Measurements from ENCODE around the gene IL1R1. TPM values are rescaled to one million over a fixed set of nuclear protein-coding genes. Genes with fewer than 3 reads are reported as not detected.

Gene IL1R1
- total RNA-seq, 1 experiment from 2014 or later, result 0.39 TPM

DNA sequence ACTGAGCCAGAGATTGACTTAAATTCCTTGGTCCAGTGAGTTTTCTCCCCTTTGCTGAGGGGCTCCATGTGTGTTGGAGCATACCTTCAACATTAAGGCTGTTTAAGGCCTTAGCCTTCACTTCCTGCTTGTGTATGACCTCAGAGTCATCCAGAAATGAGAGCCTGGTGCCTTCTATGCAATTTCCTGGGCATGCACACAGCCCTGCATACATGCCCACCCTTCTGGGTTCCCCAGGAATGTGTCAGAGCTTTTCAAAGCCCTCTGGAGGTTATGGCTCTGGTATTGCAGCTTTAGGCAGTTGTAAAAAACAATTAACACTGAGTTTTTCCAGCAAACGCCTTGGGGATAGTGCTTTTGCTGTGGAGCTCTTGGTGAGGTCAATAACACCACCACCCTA lies 16.7 kb downstream of the IL1R1 start:
- Histone ChIP-seq H4K8ac (replicated peaks; ENCODE audit: insufficient read length, low read depth, low read length) (no peak overlapping the region), H3T11ph (ENCODE audit: low read length) (no peak overlapping the region), H2BK12ac (ENCODE audit: insufficient read length, low read depth, low read length) (no peak overlapping the region), H3K14ac (ENCODE audit: insufficient read depth, low read length) (no peak overlapping the region), H3K79me1 (ENCODE audit: insufficient read depth, low read depth, low read length, poor library complexity, severe bottlenecking) (no peaks in the 10 kb centered on the region), H4K5ac (ENCODE audit: insufficient read length, low read depth, low read length) (no peak overlapping the region), H2BK15ac (ENCODE audit: low read depth, low read length) (no peak overlapping the region), H3K27me3 (ENCODE audit: insufficient read depth, low read length) (no peaks in the 10 kb centered on the region), H4K91ac (ENCODE audit: insufficient read length, low read depth, low read length) (no peak overlapping the region), H2AK5ac (ENCODE audit: insufficient read length, low read length) (no peak overlapping the region), H4K20me1 (ENCODE audit: control insufficient read depth, insufficient read depth, insufficient read length) (no peaks in the 10 kb centered on the region), H2AFZ (ENCODE audit: low read length) (no peak overlapping the region), H2BK5ac (ENCODE audit: insufficient read length, low read length) (no peak overlapping the region), H3K4me1 (ENCODE audit: insufficient read depth, low read length) (no peaks in the 10 kb centered on the region), H3K23ac (ENCODE audit: insufficient read length, low read depth, low read length) (no peak overlapping the region), H3K9ac (ENCODE audit: extremely low read depth, insufficient read length, low read length) (no peak overlapping the region), H2BK120ac (ENCODE audit: low read depth, low read length, poor library complexity, severe bottlenecking) (no peak overlapping the region), H2BK20ac (ENCODE audit: low read depth, low read length, poor library complexity, severe bottlenecking) (no peak overlapping the region), H3K79me2 (ENCODE audit: insufficient read depth, low read length) (no peaks in the 10 kb centered on the region), H3K23me2 (ENCODE audit: insufficient read length, low read depth, low read length, poor library complexity, severe bottlenecking) (no peaks in the 10 kb centered on the region), H3K18ac (ENCODE audit: insufficient read length, low read depth, low read length) (no peak overlapping the region), H3K4ac (ENCODE audit: low read depth, low read length) (no peak overlapping the region), H3K56ac (ENCODE audit: insufficient read length, low read depth, low read length) (no peak overlapping the region), H3K9me3 (ENCODE audit: control insufficient read depth, low read depth, low read length) (no peaks in the 10 kb centered on the region), H3K27ac (ENCODE audit: insufficient read length, low read depth, low read length) (no peak overlapping the region), H3K4me2 (ENCODE audit: insufficient read depth, insufficient read length, low read length) (no peak overlapping the region)
- no CpG with 5 or more reads among the region's 1 CpG for WGBS (ENCODE audit: extremely low coverage, insufficient read length, low lambda C conversion rate)
- TF ChIP-seq, protein P1, sequence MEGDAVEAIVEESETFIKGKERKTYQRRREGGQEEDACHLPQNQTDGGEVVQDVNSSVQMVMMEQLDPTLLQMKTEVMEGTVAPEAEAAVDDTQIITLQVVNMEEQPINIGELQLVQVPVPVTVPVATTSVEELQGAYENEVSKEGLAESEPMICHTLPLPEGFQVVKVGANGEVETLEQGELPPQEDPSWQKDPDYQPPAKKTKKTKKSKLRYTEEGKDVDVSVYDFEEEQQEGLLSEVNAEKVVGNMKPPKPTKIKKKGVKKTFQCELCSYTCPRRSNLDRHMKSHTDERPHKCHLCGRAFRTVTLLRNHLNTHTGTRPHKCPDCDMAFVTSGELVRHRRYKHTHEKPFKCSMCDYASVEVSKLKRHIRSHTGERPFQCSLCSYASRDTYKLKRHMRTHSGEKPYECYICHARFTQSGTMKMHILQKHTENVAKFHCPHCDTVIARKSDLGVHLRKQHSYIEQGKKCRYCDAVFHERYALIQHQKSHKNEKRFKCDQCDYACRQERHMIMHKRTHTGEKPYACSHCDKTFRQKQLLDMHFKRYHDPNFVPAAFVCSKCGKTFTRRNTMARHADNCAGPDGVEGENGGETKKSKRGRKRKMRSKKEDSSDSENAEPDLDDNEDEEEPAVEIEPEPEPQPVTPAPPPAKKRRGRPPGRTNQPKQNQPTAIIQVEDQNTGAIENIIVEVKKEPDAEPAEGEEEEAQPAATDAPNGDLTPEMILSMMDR (conservative IDR thresholded peaks at IDR 0.05), result no peak
- no peak overlapping the region; a peak in 1 of 7 replicates for H3K27ac Mint-ChIP-seq
- no peaks in the 10 kb centered on the region for H3K27me3 Mint-ChIP-seq (ENCODE audit: low read depth)
- no peaks in the 10 kb centered on the region for H3K36me3 Mint-ChIP-seq (ENCODE audit: insufficient read depth in 1 of 3, low read depth in 3 of 3)
- H3K4me3 Mint-ChIP-seq, result no peak overlapping the region
- no peak for DNase-seq
- peaks cover 4% of the 10 kb centered on the region in 2 experiments; a peak in 3 of 4 replicates for H3K4me1 Mint-ChIP-seq
- no peaks in the 10 kb centered on the region for H3K9me3 Mint-ChIP-seq
